Stimulated activated naive CD8-positive, alpha-beta T cell treated with anti-CD3 and anti-CD28 coated beads, Interleukin-15, Interleukin-2, amounts not matched to agents 100 ng/mL and 50 ng/mL, for 24 hours (primary cell): ENCODE data around the gene SLC45A3.

Source experiments
- H3K27ac Mint-ChIP-seq: one replicate; pipeline ENCODE4 v1.8.0; 2021; ENCODE audit warnings: mild to moderate bottlenecking, mixed read lengths
- H3K27me3 Mint-ChIP-seq: one replicate; pipeline ENCODE4 v1.8.0; 2021; ENCODE audit warnings: mixed read lengths
- H3K36me3 Mint-ChIP-seq: one replicate; pipeline ENCODE4 v1.8.0; 2021; ENCODE audit warnings: low read depth, mixed read lengths
- H3K4me1 Mint-ChIP-seq: one replicate; pipeline ENCODE4 v1.8.0; 2021; ENCODE audit warnings: low read depth, mixed read lengths
- H3K4me3 Mint-ChIP-seq: one replicate; pipeline ENCODE4 v1.8.0; 2021; ENCODE audit warnings: mild to moderate bottlenecking, mixed read lengths
- H3K9me3 Mint-ChIP-seq: one replicate; pipeline ENCODE4 v1.8.0; 2021; ENCODE audit warnings: mixed read lengths

SLC45A3 gene

DNA sequence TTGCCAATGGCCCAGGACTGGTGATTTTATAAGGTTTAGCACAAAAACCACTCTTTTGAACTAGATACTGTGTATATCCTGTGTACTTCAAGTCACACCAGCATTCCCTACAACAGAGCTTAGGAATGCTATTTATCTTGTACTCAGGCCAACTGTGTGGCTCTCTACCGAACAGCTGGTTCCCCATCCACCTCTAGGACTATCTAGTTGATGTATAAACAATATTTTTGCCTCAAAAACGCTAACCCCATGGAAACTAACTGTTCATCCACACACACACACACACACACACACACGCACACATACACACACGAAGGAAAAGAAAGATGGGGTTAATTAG, 28.7 kb upstream of the SLC45A3 start:
- Mint-ChIP-seq H3K4me1 (peaks cover 22% of the 10 kb centered on the region), H3K4me3 (no peak overlapping the region)

DNA sequence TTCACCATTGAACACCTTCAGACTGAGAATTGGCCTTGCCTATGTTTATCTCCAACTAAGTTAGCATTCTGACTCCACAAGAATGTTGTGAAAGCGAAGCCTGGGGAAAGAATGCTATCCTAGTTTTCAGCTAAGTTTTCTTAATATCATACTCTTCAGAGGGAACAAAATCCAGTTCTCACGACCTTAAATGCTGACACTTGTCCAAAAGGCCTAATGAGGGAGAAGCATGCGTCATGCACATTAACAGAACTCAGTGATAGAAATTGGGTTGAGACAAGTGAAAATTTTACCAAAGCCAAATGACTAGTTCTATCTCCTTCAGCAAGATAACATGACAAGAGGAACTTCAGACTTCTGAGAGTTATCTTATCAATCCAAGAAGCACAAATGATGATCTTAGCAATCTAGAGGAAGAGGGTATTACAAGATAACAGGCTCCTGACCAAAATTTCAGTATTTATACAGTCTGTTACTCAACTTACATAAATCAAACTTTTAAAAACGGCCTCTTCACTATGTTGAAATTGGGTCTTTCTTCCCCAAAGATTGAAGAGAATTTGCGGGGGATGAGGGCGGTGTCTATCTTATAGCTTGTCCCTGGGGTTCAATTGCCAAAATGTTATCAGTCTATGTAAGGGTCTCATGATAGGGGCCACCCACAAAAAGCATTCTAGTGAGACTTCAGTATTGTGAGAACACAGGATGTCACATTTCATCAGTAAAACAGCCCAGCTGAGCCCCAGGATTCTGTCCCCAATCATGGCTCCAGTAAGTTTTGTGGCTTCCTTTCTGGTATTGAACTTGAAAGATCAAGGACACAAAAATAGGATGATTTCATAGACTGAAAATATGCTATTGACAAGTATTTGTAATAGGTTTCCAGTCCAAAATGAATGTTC, 26.5 kb upstream of the SLC45A3 start:
- H3K27me3 Mint-ChIP-seq, result no peaks in the 10 kb centered on the region
- peaks cover 29% of the 10 kb centered on the region for H3K36me3 Mint-ChIP-seq
- H3K4me1 Mint-ChIP-seq, result peaks cover 21% of the 10 kb centered on the region
- no peak overlapping the region for H3K27ac Mint-ChIP-seq
- H3K9me3 Mint-ChIP-seq, result no peaks in the 10 kb centered on the region
- no peak overlapping the region for H3K4me3 Mint-ChIP-seq

More for the DNA sequence above, 28.7 kb upstream of the SLC45A3 start:
- H3K27ac Mint-ChIP-seq, result no peak overlapping the region
- peaks cover 29% of the 10 kb centered on the region for H3K36me3 Mint-ChIP-seq
- no peaks in the 10 kb centered on the region for H3K27me3 Mint-ChIP-seq
- no peaks in the 10 kb centered on the region for H3K9me3 Mint-ChIP-seq

DNA sequence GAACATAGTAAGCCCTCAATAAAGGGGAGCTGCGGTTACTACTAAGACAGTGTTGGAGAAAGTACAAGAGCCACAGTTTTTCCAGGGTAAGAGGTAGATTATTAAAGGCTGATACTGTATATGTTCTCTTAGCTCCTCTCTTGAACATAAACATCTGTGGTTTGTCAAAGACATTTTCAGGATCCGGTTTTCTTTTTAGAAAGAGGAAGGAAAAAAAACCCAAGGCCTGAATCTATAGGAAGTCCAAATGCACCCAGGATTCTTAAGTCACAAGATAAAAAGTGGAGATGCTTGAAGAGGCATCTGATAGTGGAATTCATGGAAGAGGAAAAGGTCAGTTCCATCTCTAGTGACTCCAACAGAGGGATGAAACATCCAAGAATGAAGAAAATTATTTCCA, 24.6 kb upstream of the SLC45A3 start:
- Mint-ChIP-seq H3K4me3 (no peak overlapping the region), H3K27ac (no peak overlapping the region), H3K4me1 (peaks cover 7% of the 10 kb centered on the region)

DNA sequence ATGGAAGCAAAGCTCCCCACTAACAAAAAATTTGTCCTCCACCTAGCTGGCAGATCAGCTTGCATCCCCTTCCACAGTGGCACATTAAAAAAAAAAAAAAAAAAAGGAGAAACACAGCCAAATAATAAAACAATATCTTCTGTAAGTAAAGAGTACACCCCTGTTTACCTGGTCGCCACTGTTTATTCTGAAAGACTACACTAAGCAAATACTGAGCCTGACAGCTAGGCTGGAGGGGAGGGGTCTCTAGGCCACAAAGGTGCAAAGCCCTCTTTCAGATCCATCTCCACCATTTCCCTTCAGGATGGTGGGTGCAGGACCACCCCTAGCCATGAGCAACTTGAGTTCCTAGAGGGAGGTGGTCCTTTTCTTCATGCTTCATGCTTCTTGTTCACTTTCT, 22.8 kb upstream of the SLC45A3 start:
- H3K9me3 Mint-ChIP-seq, result no peaks in the 10 kb centered on the region
- H3K27me3 Mint-ChIP-seq, result no peaks in the 10 kb centered on the region
- H3K36me3 Mint-ChIP-seq, result peaks cover 12% of the 10 kb centered on the region
- no peak overlapping the region for H3K27ac Mint-ChIP-seq
- H3K4me3 Mint-ChIP-seq, result no peak overlapping the region
- peaks cover 7% of the 10 kb centered on the region for H3K4me1 Mint-ChIP-seq

More for the DNA sequence above, 24.6 kb upstream of the SLC45A3 start:
- H3K27me3 Mint-ChIP-seq, result no peaks in the 10 kb centered on the region
- H3K36me3 Mint-ChIP-seq, result peaks cover 18% of the 10 kb centered on the region
- H3K9me3 Mint-ChIP-seq, result no peaks in the 10 kb centered on the region

DNA sequence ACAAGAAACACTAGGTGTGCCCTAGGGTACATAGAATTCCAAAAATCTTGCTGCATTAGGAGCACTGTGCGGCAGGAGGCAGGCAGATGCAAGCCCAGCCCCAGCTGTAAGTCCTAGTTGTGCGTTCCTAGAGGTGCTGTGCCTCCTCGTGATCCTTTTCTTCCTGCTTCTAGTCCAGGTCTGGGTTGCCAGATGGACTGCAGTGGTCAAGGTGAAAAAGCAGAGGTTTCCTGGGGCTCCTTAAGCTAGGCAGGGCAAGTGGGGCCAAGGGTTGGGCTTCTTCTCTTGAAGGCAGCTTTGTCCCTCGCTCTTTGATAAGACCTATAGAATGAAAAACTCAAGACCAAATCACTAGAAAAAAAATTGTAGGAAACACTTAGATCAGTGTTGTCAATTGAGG, 21.6 kb upstream of the SLC45A3 start:
- H3K27ac Mint-ChIP-seq, result no peak overlapping the region
- H3K9me3 Mint-ChIP-seq, result no peaks in the 10 kb centered on the region
- H3K27me3 Mint-ChIP-seq, result no peaks in the 10 kb centered on the region
- peaks cover 5% of the 10 kb centered on the region for H3K36me3 Mint-ChIP-seq
- peaks cover 7% of the 10 kb centered on the region for H3K4me1 Mint-ChIP-seq
- no peak overlapping the region for H3K4me3 Mint-ChIP-seq

DNA sequence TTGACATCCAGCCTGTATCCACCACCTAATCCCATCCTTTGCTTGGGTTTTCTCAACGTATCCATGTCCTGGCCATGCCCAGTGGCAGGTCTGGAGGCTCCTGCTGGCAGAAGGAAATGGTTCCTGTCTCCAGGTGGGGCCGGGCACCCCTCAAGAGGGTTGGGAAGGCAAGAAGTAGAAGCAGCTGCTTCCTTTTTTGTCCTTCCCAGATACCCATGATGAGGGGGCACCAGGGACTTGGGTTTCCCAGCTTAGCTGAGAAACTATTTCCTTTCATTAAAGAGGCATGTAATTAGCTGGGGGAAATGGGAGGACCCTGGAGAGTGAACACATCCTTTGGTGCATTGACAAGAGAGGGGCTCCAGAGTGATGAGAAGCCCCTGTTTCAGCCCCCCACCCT, 21.1 kb upstream of the SLC45A3 start:
- H3K4me1 Mint-ChIP-seq, result peaks cover 7% of the 10 kb centered on the region
- no peak overlapping the region for H3K27ac Mint-ChIP-seq

DNA sequence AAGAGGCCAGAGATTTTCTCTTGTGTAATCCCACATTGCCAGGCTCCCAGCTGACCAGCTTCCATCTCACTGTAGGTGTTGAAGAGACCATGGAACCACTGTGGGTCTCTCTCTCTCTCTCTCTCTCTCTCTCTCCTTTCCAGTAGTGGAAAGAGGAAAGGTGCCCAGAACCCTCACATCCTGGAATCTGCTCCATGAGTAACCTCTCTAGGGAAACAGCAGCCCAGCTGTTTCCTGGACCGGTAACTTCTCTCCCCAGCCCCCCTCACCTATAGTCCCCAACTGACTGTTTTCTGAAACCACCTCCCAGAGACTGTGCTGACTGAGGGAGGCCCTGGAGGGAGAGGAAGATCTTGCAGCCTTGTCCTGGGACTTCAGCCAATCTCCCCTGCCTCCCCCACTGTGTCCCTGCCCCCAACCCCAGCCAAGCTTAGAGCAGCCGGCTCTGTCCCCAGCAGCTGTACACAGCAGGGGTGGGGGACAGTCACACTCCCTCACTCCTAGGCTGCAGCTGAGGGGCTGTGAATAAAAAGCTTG, 20.6 kb upstream of the SLC45A3 start:
- no peaks in the 10 kb centered on the region for H3K36me3 Mint-ChIP-seq
- H3K27ac Mint-ChIP-seq, result no peak overlapping the region
- H3K9me3 Mint-ChIP-seq, result no peaks in the 10 kb centered on the region
- H3K4me1 Mint-ChIP-seq, result peaks cover 7% of the 10 kb centered on the region
- no peak overlapping the region for H3K4me3 Mint-ChIP-seq
- no peaks in the 10 kb centered on the region for H3K27me3 Mint-ChIP-seq

More for the DNA sequence above, 21.1 kb upstream of the SLC45A3 start:
- Mint-ChIP-seq H3K4me3 (no peak overlapping the region), H3K9me3 (no peaks in the 10 kb centered on the region), H3K36me3 (peaks cover under 1% of the 10 kb centered on the region), H3K27me3 (no peaks in the 10 kb centered on the region)

DNA sequence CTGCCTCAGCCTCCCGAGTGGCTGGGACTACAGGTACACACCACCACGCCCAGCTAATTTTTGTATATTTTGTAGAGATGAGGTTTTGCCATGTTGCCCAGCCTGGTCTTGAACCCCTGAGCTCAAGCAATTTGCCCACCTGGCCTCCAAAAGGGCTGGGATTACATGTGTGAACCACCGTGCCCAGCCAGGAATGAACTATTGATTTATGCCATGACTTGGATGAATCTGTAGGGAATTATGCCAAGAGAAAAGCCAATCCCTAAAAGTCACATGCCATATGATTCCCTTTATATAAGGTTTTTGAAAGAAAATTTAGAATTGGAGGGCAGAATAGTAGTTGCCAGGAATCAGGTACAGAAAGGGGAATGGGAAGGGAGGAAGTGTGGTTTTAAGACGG, 19.1 kb upstream of the SLC45A3 start:
- H3K4me3 Mint-ChIP-seq, result no peak overlapping the region
- no peaks in the 10 kb centered on the region for H3K36me3 Mint-ChIP-seq
- no peaks in the 10 kb centered on the region for H3K9me3 Mint-ChIP-seq
- no peaks in the 10 kb centered on the region for H3K4me1 Mint-ChIP-seq
- no peaks in the 10 kb centered on the region for H3K27me3 Mint-ChIP-seq
- no peak overlapping the region for H3K27ac Mint-ChIP-seq

DNA sequence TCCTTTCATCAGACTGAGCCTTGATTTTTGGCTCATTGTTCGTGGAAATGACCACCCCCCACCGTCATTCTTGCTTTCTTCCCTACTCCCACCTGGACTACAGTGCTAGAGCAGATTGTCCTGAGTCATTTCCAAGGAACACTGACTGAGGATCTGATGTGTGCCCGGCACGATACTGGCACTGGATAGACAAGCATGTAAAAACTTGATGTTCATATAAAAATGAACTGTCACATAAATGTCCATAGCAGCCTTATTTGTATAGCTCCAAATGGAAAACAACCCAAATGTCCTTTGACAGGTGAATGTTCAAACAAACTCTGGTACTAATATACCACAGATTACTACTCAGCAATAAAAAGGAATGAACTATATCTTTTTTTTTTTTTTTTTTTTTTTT, 18.6 kb upstream of the SLC45A3 start:
- H3K4me3 Mint-ChIP-seq, result no peak overlapping the region
- no peaks in the 10 kb centered on the region for H3K9me3 Mint-ChIP-seq
- no peaks in the 10 kb centered on the region for H3K4me1 Mint-ChIP-seq
- no peak overlapping the region for H3K27ac Mint-ChIP-seq
- H3K36me3 Mint-ChIP-seq, result no peaks in the 10 kb centered on the region
- H3K27me3 Mint-ChIP-seq, result no peaks in the 10 kb centered on the region

DNA sequence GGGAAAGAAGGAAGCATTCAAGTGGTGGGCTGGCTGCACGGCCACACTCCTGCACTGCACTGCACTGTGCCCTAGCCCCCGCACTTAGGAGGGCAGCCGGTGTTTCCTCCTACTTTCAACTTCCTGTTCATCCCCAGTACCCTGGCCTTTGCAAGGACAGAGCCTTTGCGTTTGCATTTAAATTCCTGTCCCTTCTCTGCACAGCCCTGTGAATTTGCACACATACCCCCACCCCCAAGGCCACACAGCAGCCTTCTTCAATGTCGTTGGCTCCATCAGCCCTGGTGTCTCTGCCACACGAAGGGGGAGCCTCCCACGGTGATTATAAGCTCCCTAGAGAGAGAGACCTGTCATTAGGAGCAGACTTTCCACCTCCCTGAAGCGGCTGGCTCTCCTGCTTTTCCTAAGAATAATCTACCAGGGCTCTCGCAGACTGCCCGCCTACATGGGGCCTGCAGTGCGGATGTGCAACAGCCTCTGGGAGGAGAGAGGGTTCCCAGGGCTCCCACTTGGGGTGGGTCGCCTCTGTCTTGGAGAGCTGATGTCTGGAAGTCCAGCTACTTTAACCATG, 13.2 kb upstream of the SLC45A3 start:
- Mint-ChIP-seq H3K4me3 (no peak overlapping the region), H3K27me3 (no peaks in the 10 kb centered on the region), H3K4me1 (no peaks in the 10 kb centered on the region), H3K9me3 (no peaks in the 10 kb centered on the region), H3K36me3 (no peaks in the 10 kb centered on the region), H3K27ac (no peak overlapping the region)

DNA sequence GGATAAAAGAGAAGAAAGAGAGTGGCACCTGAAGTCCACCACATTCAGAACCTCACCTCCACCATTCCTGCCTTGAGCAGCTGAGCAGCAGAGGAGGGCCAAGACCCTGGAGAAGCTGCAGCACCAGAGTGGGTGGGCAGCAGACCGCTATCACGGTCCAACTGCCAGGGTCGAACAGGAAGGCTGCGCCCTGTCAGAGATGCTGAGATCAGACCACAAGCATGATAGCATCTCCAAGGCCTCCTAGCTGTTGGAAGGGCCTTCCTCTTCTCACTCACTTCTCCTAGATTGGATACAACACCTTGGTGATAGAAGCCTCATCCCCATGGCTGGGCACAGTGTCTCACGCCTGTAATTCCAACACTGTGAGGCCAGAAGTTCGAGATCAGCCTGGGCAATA, 12.1 kb upstream of the SLC45A3 start:
- Mint-ChIP-seq H3K4me1 (no peaks in the 10 kb centered on the region), H3K27me3 (no peaks in the 10 kb centered on the region), H3K9me3 (no peaks in the 10 kb centered on the region), H3K4me3 (no peak overlapping the region), H3K27ac (no peak overlapping the region), H3K36me3 (no peaks in the 10 kb centered on the region)

DNA sequence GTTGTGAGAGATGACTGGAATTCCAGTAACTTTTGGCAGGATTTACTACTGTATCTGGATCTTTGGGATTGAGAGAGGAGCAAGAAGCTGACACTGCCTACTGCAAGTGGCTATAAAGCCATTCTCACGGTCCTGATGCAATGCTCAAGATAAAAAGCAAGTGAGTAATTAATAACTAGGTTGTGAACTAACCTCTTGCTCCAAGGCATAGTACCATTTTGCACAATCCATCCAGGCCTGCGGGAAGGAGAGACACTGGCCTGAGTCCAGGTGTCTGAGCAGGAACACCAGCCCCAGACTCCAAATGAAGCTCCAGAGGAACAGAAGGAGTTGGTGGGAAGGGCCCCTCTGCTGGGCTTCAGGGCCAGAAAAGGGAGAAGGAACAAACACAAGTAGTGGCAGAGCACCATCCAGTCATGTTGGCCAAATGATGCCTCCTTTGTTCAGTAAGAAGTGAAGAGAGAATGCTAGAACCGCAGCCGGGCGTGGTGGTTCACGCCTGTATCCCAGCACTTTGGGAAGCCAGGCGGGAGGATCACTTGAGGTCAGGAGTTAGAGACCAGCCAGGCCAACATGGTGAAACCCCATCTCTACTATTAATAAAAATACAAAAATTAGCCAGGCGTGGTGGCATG, 9.9 kb upstream of the SLC45A3 start:
- no peaks in the 10 kb centered on the region for H3K4me1 Mint-ChIP-seq
- no peak overlapping the region for H3K4me3 Mint-ChIP-seq
- H3K27ac Mint-ChIP-seq, result no peak overlapping the region
- no peaks in the 10 kb centered on the region for H3K36me3 Mint-ChIP-seq
- no peaks in the 10 kb centered on the region for H3K9me3 Mint-ChIP-seq
- no peaks in the 10 kb centered on the region for H3K27me3 Mint-ChIP-seq

DNA sequence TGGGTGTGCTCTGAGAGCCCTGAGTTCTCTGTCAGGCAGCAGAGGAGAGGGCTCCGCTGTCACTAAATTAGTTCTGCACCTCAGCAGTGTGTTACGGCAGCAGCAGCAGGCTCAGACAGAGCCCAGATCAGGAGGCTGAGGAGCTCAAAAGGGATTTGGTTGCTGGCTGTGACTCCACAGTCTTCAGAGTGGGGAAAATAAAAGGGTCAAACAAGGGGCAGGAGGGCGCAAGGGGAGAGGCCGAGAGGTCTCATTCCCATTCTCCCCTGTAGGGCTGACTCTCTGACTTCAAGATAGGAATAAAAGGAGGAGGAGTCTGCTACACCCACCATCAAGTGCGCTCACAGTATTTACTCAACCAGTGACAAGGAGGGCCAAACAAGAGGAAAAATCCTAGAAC, 9.2 kb upstream of the SLC45A3 start:
- Mint-ChIP-seq H3K27ac (no peak overlapping the region), H3K4me3 (no peak overlapping the region), H3K9me3 (no peaks in the 10 kb centered on the region), H3K27me3 (no peaks in the 10 kb centered on the region), H3K36me3 (no peaks in the 10 kb centered on the region), H3K4me1 (no peaks in the 10 kb centered on the region)

DNA sequence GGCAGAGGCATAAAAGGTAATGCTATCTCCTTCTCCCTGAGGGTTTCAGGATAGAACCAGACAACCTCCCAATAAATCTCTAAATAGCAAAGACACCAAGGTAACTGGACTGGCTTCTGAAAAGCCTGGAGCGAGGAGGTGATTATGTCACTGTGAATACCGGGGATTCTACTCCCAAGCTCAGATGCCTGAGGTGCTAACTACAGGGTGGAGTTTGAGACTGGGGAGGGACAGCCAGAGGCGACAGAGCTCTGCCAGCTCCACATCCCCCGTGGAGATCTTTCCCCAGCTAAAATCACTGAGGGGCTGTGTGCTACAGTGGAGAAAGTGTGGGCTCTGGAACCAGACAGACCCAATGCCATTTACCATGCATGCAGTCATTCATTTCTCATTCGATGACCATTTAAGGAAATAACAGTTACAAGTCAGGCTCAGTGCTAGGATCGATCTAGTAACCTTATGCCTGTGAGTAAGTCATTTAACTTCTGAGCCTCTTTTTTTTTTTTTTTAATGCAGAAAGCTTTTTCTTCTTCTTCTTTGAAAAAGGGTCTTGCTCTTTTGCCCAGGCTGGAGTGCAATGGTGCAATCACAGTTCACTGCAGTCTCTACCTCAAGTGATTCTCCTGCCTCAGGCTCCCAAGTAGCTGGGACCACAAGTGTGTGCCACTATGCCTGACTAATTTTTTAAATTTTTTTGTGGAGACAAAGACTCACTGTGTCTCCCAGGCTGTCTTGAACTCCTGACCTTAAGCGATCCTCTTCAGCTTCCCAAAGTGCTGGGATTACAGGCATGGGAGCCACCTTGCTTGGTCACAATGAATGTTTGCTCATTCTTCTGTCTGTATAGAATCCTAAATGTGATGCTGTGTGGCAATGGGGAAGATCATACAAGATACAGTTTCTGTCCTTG, 8.1 kb upstream of the SLC45A3 start:
- H3K4me1 Mint-ChIP-seq, result no peaks in the 10 kb centered on the region
- H3K36me3 Mint-ChIP-seq, result no peaks in the 10 kb centered on the region
- H3K9me3 Mint-ChIP-seq, result no peaks in the 10 kb centered on the region
- H3K27me3 Mint-ChIP-seq, result no peaks in the 10 kb centered on the region
- H3K4me3 Mint-ChIP-seq, result no peak overlapping the region
- H3K27ac Mint-ChIP-seq, result no peak overlapping the region
